Amygdala (tissue), 56 donors: ENCODE measurements around the gene KLF11.

ENCODE experiments used
- DNase-seq, 56 donors: peaks; one replicate each; lab custom pipeline; 2025; lab: John Stamatoyannopoulos, UW

Gene KLF11

GRCh38 chr2:10043256-10043905, at the start of gene KLF11:
KLF11 (plus strand) TSS chr2:10043550; CDS start chr2:10043717, 167 bp downstream.
- peak in 50 of 56 donors; percentile 22 to 85 (median 63) for DNase-seq

- DNase-seq = no peak
These were observed 48.9 kb upstream of the KLF11 start for GRCh38 chr2:9994462-9994861.

- no peak for DNase-seq
These were observed 48.3 kb upstream of the KLF11 start for GRCh38 chr2:9995059-9995458.

GRCh38 chr2:9996321-9996720, 47.0 kb upstream of the KLF11 start:
- DNase-seq = no peak

GRCh38 chr2:9997936-9998335, 45.4 kb upstream of the KLF11 start:
- DNase-seq = no peak

GRCh38 chr2:9998916-9999654, 44.3 kb upstream of the KLF11 start:
- DNase-seq = no peak

GRCh38 chr2:9999693-10000092, 43.7 kb upstream of the KLF11 start:
- DNase-seq = no peak

GRCh38 chr2:10000541-10000940, 42.8 kb upstream of the KLF11 start:
- no peak for DNase-seq

- DNase-seq = no peak
These were observed 41.8 kb upstream of the KLF11 start for GRCh38 chr2:10001586-10001985.

- no peak for DNase-seq
These were observed 41.2 kb upstream of the KLF11 start for GRCh38 chr2:10002109-10002508.

- no peak for DNase-seq
These were observed 40.7 kb upstream of the KLF11 start for GRCh38 chr2:10002681-10003080.

- DNase-seq = no peak
These were observed 39.9 kb upstream of the KLF11 start for GRCh38 chr2:10003206-10004125.

GRCh38 chr2:10004401-10004800, 38.9 kb upstream of the KLF11 start:
- DNase-seq = no peak

- no peak for DNase-seq
These were observed 38.5 kb upstream of the KLF11 start for GRCh38 chr2:10004836-10005235.

- DNase-seq = no peak
These were observed 37.7 kb upstream of the KLF11 start for GRCh38 chr2:10005461-10006235.

- no peak for DNase-seq
These were observed 36.9 kb upstream of the KLF11 start for GRCh38 chr2:10006236-10007161.

- no peak for DNase-seq
These were observed 35.9 kb upstream of the KLF11 start for GRCh38 chr2:10007435-10007834.

- DNase-seq = no peak
These were observed 35.2 kb upstream of the KLF11 start for GRCh38 chr2:10007921-10008808.
